HEK293 (cell line): Measurements from ENCODE around the gene PYROXD2.

Source experiments
- CTCF ChIP-seq: fragments of 450-650 bp; formaldehyde crosslinking; IDR thresholded peaks from 2 replicates; pipeline ENCODE4 v1.5.1; 2016; ENCODE audit warnings: missing biosample characterization, missing genetic modification characterization
- ZNF121 ChIP-seq: fragments of 450-650 bp; formaldehyde crosslinking; IDR thresholded peaks from 2 replicates; pipeline ENCODE4 v1.5.1; 2016; ENCODE audit warnings: missing biosample characterization, missing genetic modification characterization

- TF ChIP-seq ZNF121 (tag by site-specific recombination) (no peak), CTCF (tag by site-specific recombination) (no peak)
These were observed 9.6 kb upstream of the PYROXD2 start for GRCh38 chr10:98424295-98425254.
